Activated CD4-positive, alpha-beta memory T cell treated with anti-CD3 and anti-CD28 coated beads, Interleukin-2, amount 10 ng/mL, durations not matched to agents 7 days and 5 days (primary cell): Measurements from ENCODE around the gene CYREN. TPM values are rescaled to one million over a fixed set of nuclear protein-coding genes. Genes with fewer than 3 reads are reported as not detected.
A peak's percentile ranks its signal among the peaks of the same experiment; 100 is the strongest.

Experiments
- CTCF ChIA-PET: fragments of 350-600 bp; sonication (Branson Sonifier 250); formaldehyde crosslinking; loops from one replicate; lab custom pipeline; 2021; ENCODE audit warnings: antibody characterized with exemption, inconsistent platforms; lab: Charles Lee
- POLR2A ChIA-PET: fragments of 350-600 bp; sonication (Branson Sonifier 250); formaldehyde crosslinking; loops from one replicate; lab custom pipeline; 2021; ENCODE audit warnings: antibody characterized with exemption; lab: Charles Lee
- DNase-seq: peaks from one replicate; pipeline ENCODE4 v3.0.0-alpha.2; 2020
- H3K27ac Mint-ChIP-seq: one replicate; pipeline ENCODE4 v1.8.0; 2021; ENCODE audit warnings: mild to moderate bottlenecking, mixed read lengths
- H3K27me3 Mint-ChIP-seq: one replicate; pipeline ENCODE4 v1.8.0; 2021; ENCODE audit warnings: mixed read lengths
- H3K36me3 Mint-ChIP-seq: one replicate; pipeline ENCODE4 v1.8.0; 2021; ENCODE audit warnings: low read depth, mixed read lengths
- H3K4me1 Mint-ChIP-seq: one replicate; pipeline ENCODE4 v1.8.0; 2021; ENCODE audit warnings: mixed read lengths
- H3K4me3 Mint-ChIP-seq: one replicate; pipeline ENCODE4 v1.8.0; 2021; ENCODE audit warnings: mild to moderate bottlenecking, mixed read lengths
- H3K9me3 Mint-ChIP-seq: one replicate; pipeline ENCODE4 v1.8.0; 2021; ENCODE audit warnings: mixed read lengths
- total RNA-seq, 2 experiments: library from RNA; stranded (reverse); gene quantifications; one replicate each; pipeline ENCODE4 v1.2.3, GENCODE V29; 2021

CYREN gene
- total RNA-seq, 2 experiments from 2014 or later, result 32.0 to 32.1 TPM

DNA sequence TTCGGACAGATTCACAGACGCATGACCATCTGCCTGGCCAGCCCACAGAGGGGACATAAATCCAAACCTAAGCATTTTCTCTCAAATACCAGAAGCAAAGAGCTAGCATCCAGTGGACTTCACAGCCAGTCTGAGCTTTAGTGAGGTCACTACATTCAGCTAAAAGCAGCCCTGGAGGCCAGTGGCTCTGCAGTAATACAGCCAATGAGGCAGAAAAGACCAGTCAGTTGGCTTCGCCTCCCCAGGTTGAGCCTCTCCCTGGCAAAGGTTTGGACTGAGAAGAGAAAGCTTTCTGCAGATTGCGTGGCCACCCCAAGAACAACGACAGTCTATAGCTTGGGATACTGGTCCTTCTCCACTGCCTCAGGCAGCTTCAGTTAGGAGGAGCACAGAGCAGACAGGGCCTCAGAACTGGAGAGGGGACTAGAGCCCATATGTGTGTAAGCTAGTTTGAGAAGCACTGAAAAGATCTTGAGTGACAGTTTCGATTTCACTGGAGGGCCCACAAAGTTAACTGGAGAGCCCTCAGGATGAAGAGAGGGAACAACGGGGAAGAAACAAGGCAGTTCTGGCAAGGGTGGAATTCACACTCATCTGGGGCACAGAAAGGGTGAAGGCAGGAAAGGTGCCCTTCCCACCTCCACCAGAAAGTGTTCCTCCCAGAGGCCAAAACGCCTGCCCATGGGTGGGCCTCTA lies 37.0 kb upstream of the CYREN start:
- Mint-ChIP-seq H3K27ac (no peak overlapping the region), H3K9me3 (no peaks in the 10 kb centered on the region), H3K4me3 (no peak overlapping the region), H3K36me3 (peaks cover 13% of the 10 kb centered on the region), H3K4me1 (peaks cover 36% of the 10 kb centered on the region), H3K27me3 (no peaks in the 10 kb centered on the region)
- POLR2A ChIA-PET, result no interaction called here
- DNase-seq, result no peak
- CTCF ChIA-PET, result no interaction called here

- no peak for DNase-seq
- Mint-ChIP-seq H3K9me3 (no peaks in the 10 kb centered on the region), H3K4me3 (no peak overlapping the region), H3K27ac (no peak overlapping the region), H3K36me3 (peaks cover 17% of the 10 kb centered on the region), H3K4me1 (peaks cover 35% of the 10 kb centered on the region), H3K27me3 (no peaks in the 10 kb centered on the region)
- ChIA-PET CTCF (no interaction called here), POLR2A (interaction anchor here (1.5 kb wide), 1 partner anchor 38 kb away, joined by 5 read pairs; no protein-coding TSS in a partner anchor)
These were observed 36.5 kb upstream of the CYREN start for GRCh38 chr7:135206941-135207391.

GRCh38 chr7:135205850-135206249 lies 35.3 kb upstream of the CYREN start:
- H3K4me1 Mint-ChIP-seq, result peaks cover 32% of the 10 kb centered on the region
- H3K4me3 Mint-ChIP-seq, result no peak overlapping the region
- no peaks in the 10 kb centered on the region for H3K9me3 Mint-ChIP-seq
- peaks cover 23% of the 10 kb centered on the region for H3K36me3 Mint-ChIP-seq
- no peaks in the 10 kb centered on the region for H3K27me3 Mint-ChIP-seq
- no peak overlapping the region for H3K27ac Mint-ChIP-seq
- DNase-seq, result no peak
- POLR2A ChIA-PET, result interaction anchor here (0.5 to 1.5 kb wide), 2 partner anchors 37 to 548 kb away, joined by 3 to 5 read pairs; no protein-coding TSS in a partner anchor
- CTCF ChIA-PET, result no interaction called here

DNA sequence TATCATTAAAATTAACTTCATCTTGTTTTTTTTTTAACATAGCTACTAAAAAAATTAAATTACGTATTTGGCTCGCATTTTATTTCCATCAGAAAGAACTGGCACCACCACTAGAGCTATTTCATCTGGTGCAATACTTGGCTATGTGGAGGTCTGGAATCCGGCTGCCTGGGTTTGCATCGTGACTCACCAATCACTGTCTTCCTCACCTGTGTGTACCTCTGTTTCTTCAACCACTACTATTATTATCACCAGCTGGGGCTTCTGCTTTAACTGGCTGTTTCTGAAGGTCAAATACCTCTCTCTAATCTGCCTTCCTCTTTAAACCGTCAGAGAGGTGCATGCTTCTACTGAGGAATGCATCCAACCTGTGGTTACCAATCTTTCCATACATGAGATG lies 34.4 kb upstream of the CYREN start:
- no peaks in the 10 kb centered on the region for H3K27me3 Mint-ChIP-seq
- no peaks in the 10 kb centered on the region for H3K9me3 Mint-ChIP-seq
- no peak overlapping the region for H3K27ac Mint-ChIP-seq
- peaks cover 28% of the 10 kb centered on the region for H3K36me3 Mint-ChIP-seq
- no peak overlapping the region for H3K4me3 Mint-ChIP-seq
- peaks cover 22% of the 10 kb centered on the region for H3K4me1 Mint-ChIP-seq
- no peak for DNase-seq
- ChIA-PET CTCF (interaction anchor here (0.6 to 1.0 kb wide), 2 partner anchors 13 to 34 kb away, joined by 4 read pairs; partner anchors contain the start of gene CYREN), POLR2A (no interaction called here)

DNA sequence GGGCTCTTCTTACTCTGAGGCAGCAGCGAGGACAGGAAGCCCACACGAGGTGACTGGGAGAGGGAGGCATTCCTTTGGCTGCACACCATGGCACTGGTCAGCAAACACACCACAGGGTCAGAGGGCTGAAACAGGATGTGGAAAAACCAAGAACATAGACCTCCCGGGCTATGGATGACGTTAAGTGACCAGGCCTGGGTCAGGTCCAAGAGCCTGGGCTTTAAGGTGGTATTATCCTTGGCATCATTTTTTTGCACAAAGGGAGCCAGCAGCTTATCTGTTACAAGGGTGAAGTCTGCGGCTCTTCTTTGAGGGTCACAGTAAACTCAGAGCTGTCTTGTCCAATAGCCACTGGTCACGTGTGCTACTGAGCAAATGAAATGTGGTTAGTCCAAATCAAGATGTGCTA lies 33.8 kb upstream of the CYREN start:
- H3K9me3 Mint-ChIP-seq, result no peaks in the 10 kb centered on the region
- H3K36me3 Mint-ChIP-seq, result peaks cover 30% of the 10 kb centered on the region
- no peaks in the 10 kb centered on the region for H3K27me3 Mint-ChIP-seq
- peaks cover 22% of the 10 kb centered on the region for H3K4me1 Mint-ChIP-seq
- ChIA-PET CTCF (interaction anchor here (0.6 to 1.0 kb wide), 2 partner anchors 13 to 33 kb away, joined by 4 read pairs; partner anchors contain the start of gene CYREN), POLR2A (no interaction called here)
- H3K4me3 Mint-ChIP-seq, result no peak overlapping the region
- H3K27ac Mint-ChIP-seq, result no peak overlapping the region
- no peak for DNase-seq

- peaks cover 40% of the 10 kb centered on the region for H3K36me3 Mint-ChIP-seq
- POLR2A ChIA-PET, result interaction anchor here (1.6 kb wide), 1 partner anchor 9 kb away, joined by 8 read pairs; the partner anchor contains the start of gene WDR91
These were observed 30.8 kb upstream of the CYREN start for GRCh38 chr7:135201350-135201749.

DNA sequence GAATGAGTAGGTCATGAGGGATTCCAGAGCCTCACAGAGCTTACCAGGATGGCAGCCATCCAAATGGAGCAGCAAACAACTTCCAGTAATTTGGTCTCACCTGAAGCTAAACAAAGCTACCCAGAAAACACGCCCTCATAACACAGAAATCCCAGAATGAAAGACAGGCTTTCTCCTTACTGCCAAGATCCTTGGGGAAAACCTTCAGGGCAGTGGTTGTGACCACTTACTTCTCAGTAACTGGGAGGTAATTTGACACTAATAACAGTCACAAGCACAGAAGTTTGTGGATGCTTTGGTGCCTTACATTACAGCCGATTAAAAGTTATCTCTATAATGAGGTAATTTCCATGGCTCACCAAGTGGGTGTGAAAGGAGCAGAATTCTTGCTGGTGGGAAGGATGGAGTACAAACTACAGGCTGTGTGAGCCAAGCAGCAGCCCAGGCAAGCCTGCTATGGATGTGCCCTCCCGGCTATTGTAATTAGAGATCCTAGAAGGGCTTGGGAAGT lies 30.4 kb upstream of the CYREN start:
- Mint-ChIP-seq H3K9me3 (no peaks in the 10 kb centered on the region), H3K4me1 (peaks cover 6% of the 10 kb centered on the region), H3K36me3 (peaks cover 44% of the 10 kb centered on the region), H3K27ac (no peak overlapping the region), H3K27me3 (no peaks in the 10 kb centered on the region), H3K4me3 (no peak overlapping the region)
- POLR2A ChIA-PET, result interaction anchor here (1.2 kb wide), 1 partner anchor 10 kb away, joined by 5 read pairs; the partner anchor contains the start of gene WDR91
- CTCF ChIA-PET, result interaction anchor here (1.2 kb wide), 1 partner anchor 18 kb away, joined by 3 read pairs; no protein-coding TSS in a partner anchor
- DNase-seq, result no peak

More at GRCh38 chr7:135201350-135201749, 30.8 kb upstream of the CYREN start:
- no peak for DNase-seq
- Mint-ChIP-seq H3K4me1 (peaks cover 8% of the 10 kb centered on the region), H3K9me3 (no peaks in the 10 kb centered on the region), H3K4me3 (no peak overlapping the region), H3K27ac (no peak overlapping the region), H3K27me3 (no peaks in the 10 kb centered on the region)
- CTCF ChIA-PET, result interaction anchor here (1.2 kb wide), 1 partner anchor 10 kb away, joined by 5 read pairs; the partner anchor contains the start of gene WDR91

DNA sequence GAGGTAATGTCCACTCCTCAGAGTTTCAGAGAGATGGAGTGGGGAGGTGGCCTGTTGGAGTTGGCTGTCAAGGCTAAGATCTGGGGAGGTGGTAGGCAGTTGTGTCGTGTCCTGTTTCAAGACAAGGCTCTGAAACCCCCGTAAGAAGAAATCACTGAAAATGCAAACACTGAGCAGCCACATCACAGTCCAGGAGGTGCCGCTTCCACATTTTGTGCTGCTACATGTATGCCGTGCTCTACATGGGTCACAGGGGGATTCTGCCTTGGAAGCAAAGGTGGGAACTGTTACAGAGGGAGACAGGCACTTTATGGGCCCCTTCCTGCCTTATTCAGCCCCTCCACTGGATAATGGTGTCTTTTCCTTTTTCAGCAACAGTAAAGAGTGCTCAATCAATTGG lies 28.9 kb upstream of the CYREN start:
- Mint-ChIP-seq H3K36me3 (peaks cover 41% of the 10 kb centered on the region), H3K27ac (no peak overlapping the region), H3K9me3 (no peaks in the 10 kb centered on the region), H3K4me3 (no peak overlapping the region), H3K27me3 (no peaks in the 10 kb centered on the region), H3K4me1 (peaks cover 6% of the 10 kb centered on the region)
- POLR2A ChIA-PET, result interaction anchor here (1.2 kb wide), 1 partner anchor 12 kb away, joined by 5 read pairs; the partner anchor contains the start of gene WDR91
- CTCF ChIA-PET, result interaction anchor here (1.2 kb wide), 1 partner anchor 16 kb away, joined by 3 read pairs; no protein-coding TSS in a partner anchor
- peak; percentile 12 for DNase-seq

DNA sequence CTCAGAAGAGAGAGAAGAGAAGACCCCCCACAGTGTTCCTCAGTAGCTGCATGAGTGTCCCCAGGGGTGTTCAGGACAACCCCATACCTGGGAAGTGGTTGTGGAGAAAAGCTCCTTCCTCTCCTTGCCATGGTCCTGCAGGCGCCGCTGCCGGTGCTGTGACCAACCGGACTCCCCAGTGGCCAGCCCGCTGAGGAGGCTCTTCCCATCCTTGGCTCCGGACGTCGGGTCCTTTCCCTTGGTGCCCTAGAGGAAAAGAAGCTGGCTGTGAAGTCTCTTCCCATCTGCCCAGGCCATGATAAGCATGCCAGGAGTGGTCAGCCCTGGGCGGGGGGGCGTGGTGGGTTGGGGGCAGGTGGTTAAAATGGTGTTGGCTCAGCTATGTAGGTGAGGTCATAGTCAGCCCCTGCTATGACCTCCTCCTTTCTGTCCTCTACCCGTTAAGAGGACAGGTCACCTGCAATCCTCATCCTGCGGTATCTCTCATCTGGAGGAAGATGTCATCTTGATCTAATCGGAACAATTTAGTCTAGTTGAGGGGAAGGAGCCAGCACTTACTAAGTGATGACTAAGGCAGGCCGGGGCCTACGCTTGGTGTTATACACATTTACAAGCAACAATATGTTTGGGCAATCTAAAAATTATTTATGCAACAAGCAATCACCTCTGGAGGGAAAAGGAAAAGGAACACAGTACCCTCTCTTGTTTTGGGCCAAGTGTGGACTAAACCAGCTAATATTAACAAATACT lies 27.6 kb upstream of the CYREN start:
- ChIA-PET POLR2A (no interaction called here), CTCF (no interaction called here)
- no peaks in the 10 kb centered on the region for H3K4me1 Mint-ChIP-seq
- H3K27me3 Mint-ChIP-seq, result no peaks in the 10 kb centered on the region
- H3K4me3 Mint-ChIP-seq, result no peak overlapping the region
- peak; percentile 5 for DNase-seq
- H3K9me3 Mint-ChIP-seq, result no peaks in the 10 kb centered on the region
- peaks cover 35% of the 10 kb centered on the region for H3K36me3 Mint-ChIP-seq
- H3K27ac Mint-ChIP-seq, result no peak overlapping the region

- no peaks in the 10 kb centered on the region for H3K9me3 Mint-ChIP-seq
- H3K27ac Mint-ChIP-seq, result no peak overlapping the region
- ChIA-PET CTCF (no interaction called here), POLR2A (no interaction called here)
- peak; percentile 1 for DNase-seq
- H3K4me1 Mint-ChIP-seq, result no peaks in the 10 kb centered on the region
- H3K4me3 Mint-ChIP-seq, result no peak overlapping the region
- no peaks in the 10 kb centered on the region for H3K27me3 Mint-ChIP-seq
- H3K36me3 Mint-ChIP-seq, result peaks cover 33% of the 10 kb centered on the region
These were observed 26.8 kb upstream of the CYREN start for GRCh38 chr7:135197343-135197742.

GRCh38 chr7:135195968-135196629 lies 25.6 kb upstream of the CYREN start:
- DNase-seq, result no peak
- Mint-ChIP-seq H3K36me3 (peaks cover 27% of the 10 kb centered on the region), H3K4me3 (no peak overlapping the region), H3K9me3 (no peaks in the 10 kb centered on the region), H3K27ac (no peak overlapping the region), H3K4me1 (no peaks in the 10 kb centered on the region), H3K27me3 (no peaks in the 10 kb centered on the region)
- POLR2A ChIA-PET, result no interaction called here
- CTCF ChIA-PET, result no interaction called here

GRCh38 chr7:135195156-135195555 lies 24.6 kb upstream of the CYREN start:
- H3K4me3 Mint-ChIP-seq, result no peak overlapping the region
- H3K36me3 Mint-ChIP-seq, result peaks cover 24% of the 10 kb centered on the region
- H3K9me3 Mint-ChIP-seq, result no peaks in the 10 kb centered on the region
- DNase-seq, result no peak
- H3K27me3 Mint-ChIP-seq, result no peaks in the 10 kb centered on the region
- no peak overlapping the region for H3K27ac Mint-ChIP-seq
- no peaks in the 10 kb centered on the region for H3K4me1 Mint-ChIP-seq
- POLR2A ChIA-PET, result no interaction called here
- CTCF ChIA-PET, result no interaction called here
